Fibroblast of skin of right biceps (primary cell): ENCODE results near the gene MOK.
A peak's percentile ranks its signal among the peaks of the same experiment; 100 is the strongest.
"Not testable (repeated sequence)": the region's sequence is repeated elsewhere in the genome, so short reads cannot be mapped to it uniquely, and the experiment has no call there.

Experiments used
- DNase-seq: peaks from one replicate; pipeline ENCODE4 v3.0.0-alpha.2; 2013

The MOK gene

GRCh38 chr14:102304611-102305506, at the start of gene MOK:
Gene MOK (minus strand): TSS chr14:102305164. CDS start chr14:102304968, 196 bp downstream.
- peak; percentile 93 for DNase-seq

- no peak for DNase-seq
These were observed 48.2 kb upstream of the MOK start for GRCh38 chr14:102353126-102353619.

- no peak for DNase-seq
These were observed 47.2 kb upstream of the MOK start for GRCh38 chr14:102352213-102352612.

GRCh38 chr14:102351593-102351992, 46.6 kb upstream of the MOK start:
- DNase-seq: not testable (repeated sequence)

- DNase-seq: no peak
These were observed 46.1 kb upstream of the MOK start for GRCh38 chr14:102351023-102351422.

GRCh38 chr14:102348376-102348775, 43.4 kb upstream of the MOK start:
- DNase-seq: no peak

- DNase-seq: no peak
These were observed 41.7 kb upstream of the MOK start for GRCh38 chr14:102346645-102347044.

GRCh38 chr14:102345232-102345631, 40.3 kb upstream of the MOK start:
- DNase-seq: no peak

GRCh38 chr14:102344485-102344884, 39.5 kb upstream of the MOK start:
- no peak for DNase-seq

GRCh38 chr14:102344084-102344483, 39.1 kb upstream of the MOK start:
- no peak for DNase-seq

- no peak for DNase-seq
These were observed 37.3 kb upstream of the MOK start for GRCh38 chr14:102342238-102342637.

GRCh38 chr14:102341566-102341965, 36.6 kb upstream of the MOK start:
- no peak for DNase-seq

- DNase-seq: no peak
These were observed 33.8 kb upstream of the MOK start for GRCh38 chr14:102338724-102339123.

GRCh38 chr14:102335163-102335562, 30.2 kb upstream of the MOK start:
- DNase-seq: no peak

GRCh38 chr14:102333795-102334705, 29.1 kb upstream of the MOK start:
- no peak for DNase-seq

- DNase-seq: no peak
These were observed 28.4 kb upstream of the MOK start for GRCh38 chr14:102333390-102333789.

GRCh38 chr14:102330806-102331205, 25.8 kb upstream of the MOK start:
- no peak for DNase-seq

GRCh38 chr14:102329381-102329780, 24.4 kb upstream of the MOK start:
- not testable (repeated sequence) for DNase-seq

GRCh38 chr14:102326583-102326982, 21.6 kb upstream of the MOK start:
- DNase-seq: no peak

- no peak for DNase-seq
These were observed 20.9 kb upstream of the MOK start for GRCh38 chr14:102325791-102326345.

- DNase-seq: peak; percentile 78
These were observed 18.1 kb upstream of the MOK start for GRCh38 chr14:102323102-102323501.

- no peak for DNase-seq
These were observed 16.8 kb upstream of the MOK start for GRCh38 chr14:102321456-102322422.
